ENCODE data around the gene A4GNT.
"Not testable (repeated sequence)": the region's sequence is repeated elsewhere in the genome, so short reads cannot be mapped to it uniquely, and the experiment has no call there.

Gene A4GNT

DNA sequence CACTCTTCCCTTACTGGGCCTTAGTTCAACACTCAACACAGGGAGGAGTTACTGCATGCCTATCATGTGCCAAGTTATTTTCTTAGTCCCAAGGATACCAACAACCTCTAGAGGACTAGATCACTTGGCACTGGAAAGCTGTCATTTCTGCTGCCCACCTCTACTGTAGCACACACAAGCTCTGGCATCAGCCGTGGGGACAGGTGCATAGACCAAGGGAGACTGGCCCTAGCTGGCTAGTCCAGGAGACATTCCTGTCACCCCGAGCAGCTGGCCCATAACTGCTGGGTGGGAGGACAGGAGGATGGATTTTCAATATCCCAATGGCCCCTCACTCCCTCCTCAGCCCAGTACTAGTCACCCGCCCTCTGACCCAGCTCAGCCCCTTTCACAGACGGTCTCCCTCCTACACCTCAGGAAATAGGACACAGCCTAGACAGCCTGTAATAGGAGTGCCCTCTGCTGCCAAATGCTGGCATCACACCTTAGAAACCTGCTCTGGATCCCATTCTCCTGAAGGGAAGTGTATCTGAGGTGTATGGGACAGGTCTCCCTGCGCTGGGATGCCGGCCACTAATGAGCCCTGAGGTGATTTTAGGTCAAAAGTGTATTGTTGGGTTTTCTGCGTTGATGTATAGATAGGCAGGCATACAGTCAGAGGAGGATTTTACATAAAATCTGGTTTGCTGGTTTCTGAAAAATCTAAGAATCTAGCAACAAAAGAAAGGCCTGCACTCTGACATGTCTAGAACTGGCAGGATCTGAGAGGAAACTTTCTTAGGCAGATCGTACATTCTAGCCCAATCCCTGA is 13.4 kb downstream of the A4GNT start:
- DNase-seq, result peak; percentile 12

DNA sequence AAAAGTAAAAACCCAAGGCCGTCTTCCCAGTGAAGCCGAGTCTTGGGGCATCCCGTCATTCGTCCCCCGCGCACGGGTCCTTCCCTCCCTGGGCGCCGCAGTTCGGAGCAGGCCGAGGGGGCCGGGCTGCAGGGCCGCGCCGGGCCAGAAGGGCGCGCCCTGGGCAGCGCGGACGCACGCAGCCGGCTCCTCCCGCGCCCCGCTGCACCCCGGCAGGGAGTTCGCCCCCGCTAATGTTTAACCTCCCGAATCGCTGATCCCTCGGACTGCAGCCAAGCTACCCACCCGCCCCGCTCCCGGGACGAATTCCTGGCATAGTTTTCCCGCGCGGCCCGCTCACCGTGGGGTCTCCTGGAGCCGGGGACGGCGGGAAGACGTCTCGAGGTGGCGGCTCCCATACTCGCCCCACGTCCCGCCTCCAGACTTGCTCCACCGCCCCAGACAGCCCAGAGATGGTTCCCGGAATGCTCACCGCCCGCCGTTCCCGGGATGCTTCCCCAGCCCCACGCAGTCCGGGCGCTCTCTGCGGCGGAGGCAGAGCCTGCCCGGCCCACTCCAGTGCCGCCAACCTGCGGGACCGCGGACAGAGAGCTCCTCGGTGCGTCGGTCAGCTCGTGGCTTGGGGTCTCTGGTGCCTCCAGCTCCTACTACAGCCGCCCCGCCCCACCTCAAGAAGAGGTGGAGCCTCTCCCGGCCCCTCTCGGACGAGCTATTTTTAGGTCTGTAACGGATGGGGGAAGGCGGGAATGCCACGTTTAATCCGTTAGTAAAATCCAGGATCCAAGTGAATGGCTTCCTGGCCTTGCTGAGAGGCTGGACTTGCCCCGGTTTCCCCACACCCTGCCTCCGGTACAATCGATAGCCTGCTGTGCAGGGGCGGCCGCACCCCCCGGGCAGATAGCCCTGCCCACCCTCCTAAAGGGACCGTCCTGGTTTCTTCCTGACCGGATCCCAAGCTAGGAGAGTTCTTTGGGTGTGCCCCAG is 16.9 kb downstream of the A4GNT start, which contains the start of gene DZIP1L:
DZIP1L (minus strand) TSS at position 621 of the 984 bp plus-strand sequence. CDS start 11,637 bp downstream, outside the sequence.
- no peak for DNase-seq

DNA sequence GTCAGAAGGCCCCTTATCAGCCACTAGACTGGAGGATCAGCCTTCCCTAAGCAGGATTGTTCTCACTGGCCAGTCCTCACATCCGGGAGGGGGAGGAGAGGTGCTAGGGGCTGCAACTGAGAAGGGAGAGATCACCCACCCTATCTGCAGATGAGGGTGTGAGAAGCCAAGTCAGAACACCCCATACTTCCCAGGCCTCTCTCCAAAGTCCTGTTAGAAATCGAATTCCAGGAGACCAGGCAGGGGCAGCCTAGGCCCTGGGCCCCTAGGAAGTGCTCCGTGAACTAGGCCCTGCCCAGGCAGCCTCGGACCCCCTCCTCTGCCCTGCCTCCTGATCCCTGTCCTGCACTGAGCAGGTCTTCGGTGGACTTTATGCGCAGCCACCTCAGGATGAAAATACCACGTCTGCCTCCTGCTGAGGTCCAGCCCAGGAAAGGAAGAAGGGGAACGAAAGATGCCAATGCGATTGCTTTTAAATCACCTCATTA is 17.7 kb downstream of the A4GNT start:
- DNase-seq, result no peak

GRCh38 chr3:138113326-138113725 is 18.9 kb downstream of the A4GNT start:
- DNase-seq, result peak; percentile 14

DNA sequence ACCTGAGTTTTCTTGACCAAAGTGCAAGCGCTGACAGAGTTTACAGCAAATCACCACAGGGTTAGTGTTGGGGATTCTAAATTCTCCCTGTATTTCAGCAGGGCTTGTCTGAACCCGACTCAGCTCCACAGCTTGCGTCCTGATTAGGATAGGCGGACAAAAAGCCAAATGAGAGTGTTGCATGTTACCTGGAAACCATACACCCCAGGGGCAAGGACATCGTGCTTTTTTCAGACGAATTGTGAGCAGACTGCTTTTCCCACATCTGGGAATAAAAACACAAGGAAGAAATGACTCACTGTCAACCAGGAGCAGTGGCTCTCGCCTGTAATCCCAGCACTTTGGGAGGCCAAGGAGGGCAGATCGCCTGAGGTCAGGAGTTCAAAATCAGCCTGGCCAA is 19.8 kb downstream of the A4GNT start:
- no peak for DNase-seq

- no peak for DNase-seq
These were observed 26.6 kb downstream of the A4GNT start for GRCh38 chr3:138105598-138105997.

DNA sequence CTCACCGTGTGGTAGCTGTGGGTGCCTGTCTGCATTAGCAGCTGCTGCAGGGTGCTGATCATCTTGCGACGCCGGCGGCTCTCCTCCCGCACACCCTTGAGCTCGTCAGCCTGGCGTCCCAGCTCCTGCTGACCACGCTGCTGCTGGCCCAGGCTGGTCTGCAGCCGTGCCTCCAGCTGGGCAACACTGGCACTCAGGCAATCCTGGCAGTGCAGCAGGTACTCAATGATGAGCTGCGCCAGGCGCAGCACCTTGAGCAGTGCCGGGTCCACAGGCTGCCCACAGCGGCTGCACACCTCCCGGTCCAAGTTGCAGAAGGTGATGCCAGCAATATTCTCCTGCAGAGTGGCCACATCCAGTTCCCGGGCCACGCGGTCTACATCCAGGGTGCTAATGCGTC is 28.7 kb downstream of the A4GNT start:
- DNase-seq, result no peak

DNA sequence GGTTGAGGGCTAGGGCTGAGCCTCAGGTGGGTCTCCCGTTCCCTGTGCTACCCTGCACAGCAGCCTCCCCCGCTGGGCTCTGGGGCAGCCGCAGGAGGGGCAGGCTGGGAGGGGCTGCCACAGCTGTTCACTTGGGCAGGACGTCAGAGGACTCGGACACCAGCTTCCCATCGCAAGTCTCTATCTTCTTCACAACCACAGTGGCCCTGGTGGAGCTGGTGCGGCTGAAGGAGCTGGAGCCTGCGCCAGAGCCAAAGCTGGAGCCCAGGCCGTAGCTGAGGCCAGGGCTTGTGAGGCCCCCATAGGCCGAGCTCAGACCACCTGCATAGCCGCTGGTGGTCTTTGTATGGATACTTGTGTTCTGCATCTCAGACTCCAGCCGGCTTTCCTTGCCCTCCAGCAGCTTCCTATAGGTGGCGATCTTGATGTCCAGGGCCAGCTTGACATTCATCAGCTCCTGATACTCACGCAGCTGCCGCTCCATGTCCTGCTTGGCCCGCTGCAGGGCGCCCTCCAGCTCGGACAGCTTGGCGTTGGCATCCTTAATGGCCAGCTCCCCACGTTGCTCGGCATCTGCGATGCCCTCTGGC is 30.7 kb downstream of the A4GNT start:
- DNase-seq, result not testable (repeated sequence)

GRCh38 chr3:138099417-138099816 is 32.8 kb downstream of the A4GNT start:
- no peak for DNase-seq

- DNase-seq, result no peak
These were observed 34.7 kb downstream of the A4GNT start for GRCh38 chr3:138097192-138098172.

DNA sequence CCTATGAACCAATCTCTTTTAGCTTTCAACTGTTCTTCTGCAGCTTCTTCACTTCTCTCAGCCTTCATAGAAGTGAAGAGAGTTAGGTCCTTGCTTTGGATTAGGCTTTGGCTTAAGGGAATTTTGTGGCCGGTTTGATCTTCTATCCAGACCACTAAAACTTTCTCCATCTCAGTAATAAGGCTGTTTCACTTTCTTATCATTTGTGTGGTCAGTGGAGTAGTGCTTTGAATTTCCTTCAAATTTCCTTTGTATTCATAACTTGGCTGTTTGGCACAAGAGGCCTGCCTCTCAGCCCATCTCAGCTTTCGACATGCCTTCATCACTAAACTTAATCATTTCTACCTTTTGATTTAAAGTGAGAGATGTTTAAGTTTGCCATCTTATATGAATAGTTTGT is 38.5 kb downstream of the A4GNT start:
- DNase-seq, result no peak

- DNase-seq, result no peak
These were observed 40.2 kb downstream of the A4GNT start for GRCh38 chr3:138092023-138092422.

GRCh38 chr3:138089091-138089490 is 43.1 kb downstream of the A4GNT start:
- DNase-seq, result no peak

DNA sequence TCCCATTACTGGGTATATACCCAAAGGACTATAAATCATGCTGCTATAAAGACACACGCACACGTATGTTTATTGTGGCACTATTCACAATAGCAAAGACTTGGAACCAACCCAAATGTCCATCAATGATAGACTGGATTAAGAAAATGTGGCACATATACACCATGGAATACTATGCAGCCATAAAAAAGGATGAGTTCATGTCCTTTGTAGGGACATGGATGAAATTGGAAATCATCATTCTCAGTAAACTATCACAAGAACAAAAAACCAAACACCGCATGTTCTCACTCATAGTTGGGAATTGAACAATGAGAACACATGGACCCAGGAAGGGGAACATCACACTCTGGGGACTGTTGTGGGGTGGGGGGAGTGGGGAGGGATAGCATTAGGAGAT is 46.4 kb downstream of the A4GNT start:
- not testable (repeated sequence) for DNase-seq

DNA sequence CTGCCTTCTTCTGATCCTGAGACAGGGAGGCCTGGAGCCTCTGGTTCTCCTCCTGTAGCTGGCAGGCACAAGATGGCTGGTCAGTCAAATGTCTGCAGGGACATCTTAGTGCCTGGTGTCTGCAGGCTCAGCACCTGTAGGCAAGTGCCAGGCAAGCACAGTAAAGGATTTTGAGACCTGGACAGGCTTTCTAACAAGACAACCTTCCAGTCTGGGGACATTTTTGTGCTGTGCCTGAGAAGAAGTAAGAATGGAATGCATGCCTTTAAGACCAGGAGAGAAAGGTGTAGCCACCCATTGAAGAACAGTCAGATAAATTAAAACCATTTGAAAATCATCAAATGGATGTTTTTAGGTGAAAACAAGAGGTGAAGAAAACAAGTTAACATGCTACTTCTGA is 48.0 kb downstream of the A4GNT start:
- DNase-seq, result no peak

DNA sequence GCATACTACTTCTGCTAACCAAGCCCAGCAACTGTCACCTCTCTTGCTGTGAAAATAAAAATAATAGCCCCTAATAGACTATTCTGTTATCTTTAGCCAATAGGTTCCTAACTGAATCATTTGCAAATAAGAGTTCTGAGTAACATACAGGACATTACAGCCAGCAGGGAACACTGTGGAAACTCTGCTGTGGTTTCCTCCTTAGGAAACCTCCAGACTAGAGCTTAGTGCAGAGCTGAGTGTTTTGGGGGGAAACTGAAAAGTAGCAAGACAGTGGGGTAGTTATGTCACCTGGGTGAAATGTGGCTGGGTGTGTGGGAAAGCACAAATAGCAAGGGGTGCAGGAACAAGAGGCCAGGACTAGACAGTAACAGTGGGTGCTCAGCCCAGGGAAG is 49.2 kb downstream of the A4GNT start:
- no peak for DNase-seq

GRCh38 chr3:138082085-138082991 is 49.9 kb downstream of the A4GNT start:
- DNase-seq, result no peak

DNA sequence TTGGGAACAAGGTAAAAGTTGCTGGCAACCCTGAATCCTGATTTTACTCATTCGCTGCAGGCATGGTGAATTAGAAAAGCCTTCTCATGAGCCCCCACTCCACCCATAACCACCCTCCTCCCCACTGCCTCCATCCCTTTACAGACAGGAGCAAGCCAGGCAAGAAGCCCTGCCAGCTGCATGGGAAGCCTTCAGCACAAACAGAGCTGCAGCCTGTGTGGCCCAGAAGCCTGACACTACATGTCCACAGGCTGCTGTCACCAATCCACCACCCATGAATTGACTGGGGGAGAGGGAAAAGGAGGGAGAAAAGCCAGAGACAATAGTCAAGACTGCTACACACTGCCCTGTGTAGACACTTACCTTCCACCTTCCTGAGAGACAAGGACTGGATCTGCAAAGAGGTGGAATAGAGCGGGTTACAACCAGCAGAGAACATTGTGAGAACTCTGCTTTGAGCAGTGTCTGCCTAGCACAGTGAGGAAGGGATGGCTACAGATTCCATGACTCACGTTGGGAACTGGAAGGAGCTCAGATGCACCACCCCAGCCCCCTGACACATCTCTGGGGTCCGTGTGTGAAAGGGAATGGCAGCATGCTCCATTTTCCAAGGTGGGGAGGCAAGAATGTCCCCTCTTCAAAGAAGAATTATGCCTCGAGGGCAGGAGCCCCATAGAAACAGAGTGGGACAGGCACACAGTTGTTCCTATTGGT is 50.7 kb downstream of the A4GNT start:
- no peak for DNase-seq

DNA sequence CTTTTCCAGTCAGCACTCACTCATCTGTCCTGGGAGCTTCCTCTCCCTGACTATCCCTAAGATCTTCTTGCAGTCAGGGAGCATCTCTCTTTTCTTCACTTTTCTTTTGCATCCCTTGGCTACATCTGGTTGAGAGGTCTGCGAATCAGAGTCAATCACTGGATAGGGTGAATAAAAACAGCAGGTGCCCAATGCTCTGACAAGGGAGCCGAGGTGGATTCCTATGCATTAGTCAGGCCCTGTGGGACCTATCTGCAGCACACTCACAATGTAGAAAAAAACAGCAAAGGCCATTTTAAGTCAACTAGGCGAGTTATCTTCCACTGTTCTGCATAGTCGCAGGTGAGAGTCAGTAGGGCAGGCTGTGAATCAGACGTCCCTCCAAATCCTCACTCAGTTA is 52.3 kb downstream of the A4GNT start:
- no peak for DNase-seq

GRCh38 chr3:138078901-138079344 is 53.3 kb downstream of the A4GNT start:
- DNase-seq, result no peak

Data from NCI-H1417 treated with DMSO at 0.1 percent for 48 hours (cell line).